COLO668 (cell line): Measurements from ENCODE around the gene CPEB3.
"Not testable (repeated sequence)": the region's sequence is repeated elsewhere in the genome, so short reads cannot be mapped to it uniquely, and the experiment has no call there.

Experiments used
- DNase-seq: peaks from one replicate; lab custom pipeline; 2025; ENCODE audit not compliant: unreplicated experiment; lab: John Stamatoyannopoulos, UW

CPEB3 gene

DNA sequence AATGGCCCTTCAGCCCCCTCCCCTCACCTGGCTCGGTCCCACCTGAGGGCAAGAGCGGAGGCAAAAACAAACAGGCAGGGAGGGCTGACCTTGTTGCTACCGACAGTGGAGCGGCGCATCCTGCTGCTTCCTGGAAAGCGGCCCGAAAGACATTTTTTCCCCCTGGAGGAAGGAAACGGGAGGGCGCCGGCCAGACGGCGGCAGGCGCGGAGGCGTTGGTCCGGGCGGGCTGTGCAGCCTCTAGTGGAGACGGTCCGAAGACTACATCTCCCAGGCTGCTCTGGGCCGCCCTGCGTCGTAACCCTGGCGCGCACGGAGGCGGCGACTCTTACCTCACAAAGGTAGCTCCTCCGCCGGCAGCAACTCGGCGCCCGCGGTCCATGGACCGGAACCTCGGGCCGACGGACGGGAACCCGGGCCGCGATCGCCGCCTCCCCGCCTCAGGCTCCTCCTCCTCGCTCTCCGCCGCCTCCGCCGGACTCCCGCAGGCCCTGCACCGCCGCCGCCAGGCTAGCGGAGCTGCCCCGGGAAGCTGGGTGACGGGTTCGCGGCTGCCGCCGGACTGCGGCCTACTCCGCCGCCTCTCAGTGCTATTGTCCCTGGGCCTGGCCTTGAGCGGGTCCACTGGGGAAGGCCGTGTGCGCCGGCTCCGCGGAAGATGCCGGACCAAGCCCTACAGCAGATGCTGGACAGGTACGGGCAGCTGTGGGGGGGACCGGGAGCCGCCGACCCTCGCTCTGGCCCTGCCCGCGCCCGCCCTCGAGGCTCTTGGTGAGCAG, at the start of gene CPEB3, which contains the start of gene MARCHF5:
CPEB3 (minus strand) TSS at position 242 of the 779 bp plus-strand sequence. CDS start 50,728 bp downstream, outside the sequence.
MARCHF5 (plus strand) TSS at position 331 of the 779 bp plus-strand sequence; CDS start at position 659, 328 bp downstream.
- DNase-seq = peak; percentile 94

- not testable (repeated sequence) for DNase-seq
These were observed 39.0 kb upstream of the CPEB3 start for GRCh38 chr10:92329927-92330326.

GRCh38 chr10:92328993-92329392, 38.1 kb upstream of the CPEB3 start:
- DNase-seq = no peak

GRCh38 chr10:92327445-92328433, 36.9 kb upstream of the CPEB3 start:
- DNase-seq = no peak

DNA sequence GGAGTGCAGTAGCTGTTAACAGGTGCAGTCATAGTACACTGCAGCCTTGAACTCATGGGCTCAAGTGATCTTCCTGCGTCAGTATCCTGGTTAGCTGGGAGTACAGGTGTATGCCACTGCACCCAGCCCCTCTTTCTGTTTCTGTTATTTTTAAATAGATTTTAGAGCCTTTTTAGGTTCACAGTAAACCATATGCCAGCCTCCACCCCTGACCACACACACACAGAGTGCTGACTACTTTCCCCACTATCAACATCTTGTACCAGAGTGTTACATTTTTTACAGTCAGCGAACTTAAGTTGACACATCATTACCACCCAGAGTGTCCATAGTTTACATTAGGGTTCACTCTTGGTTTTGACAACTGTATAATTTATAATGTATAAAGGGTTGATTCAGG, 32.2 kb upstream of the CPEB3 start:
- no peak for DNase-seq

DNA sequence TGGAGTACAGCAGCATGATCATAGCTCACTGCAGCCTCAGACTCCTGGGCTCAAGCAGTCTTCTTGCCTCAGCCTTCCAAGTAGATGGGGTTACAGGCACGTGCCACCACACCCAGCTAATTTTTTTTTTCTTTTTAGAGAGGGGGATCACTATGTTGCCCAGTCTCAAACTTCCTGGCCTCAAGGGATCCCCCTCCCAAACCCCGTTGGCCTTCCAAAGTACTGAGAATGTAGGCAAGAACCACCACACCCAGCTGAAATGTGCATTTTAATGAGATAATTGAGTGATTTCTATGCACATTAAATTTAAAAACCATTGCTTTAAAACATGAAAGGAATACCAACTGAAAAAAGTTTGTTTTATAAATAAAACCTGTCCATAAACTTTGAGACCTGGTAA, 25.7 kb upstream of the CPEB3 start:
- no peak for DNase-seq

DNA sequence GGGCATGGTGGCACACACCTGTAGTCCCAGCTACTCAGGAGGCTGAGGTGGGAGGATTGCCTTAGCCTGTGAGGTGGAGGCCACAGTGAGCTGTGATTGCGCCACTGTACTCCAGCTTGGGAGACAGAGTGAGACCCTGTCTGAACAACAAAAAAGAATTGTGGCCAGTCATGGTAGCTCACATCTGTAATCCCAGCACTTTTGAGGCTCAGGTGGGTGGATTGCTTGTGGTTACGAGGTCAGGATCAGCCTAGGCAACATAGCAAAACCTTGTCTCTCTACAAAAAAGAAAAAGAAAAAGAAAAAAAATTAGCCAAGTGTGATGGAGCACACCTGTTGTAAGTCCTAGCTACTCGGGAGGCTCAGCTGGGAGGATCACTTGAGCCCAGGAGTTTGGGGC, 22.9 kb upstream of the CPEB3 start:
- no peak for DNase-seq

- DNase-seq = no peak
These were observed 18.4 kb upstream of the CPEB3 start for GRCh38 chr10:92309272-92309671.

DNA sequence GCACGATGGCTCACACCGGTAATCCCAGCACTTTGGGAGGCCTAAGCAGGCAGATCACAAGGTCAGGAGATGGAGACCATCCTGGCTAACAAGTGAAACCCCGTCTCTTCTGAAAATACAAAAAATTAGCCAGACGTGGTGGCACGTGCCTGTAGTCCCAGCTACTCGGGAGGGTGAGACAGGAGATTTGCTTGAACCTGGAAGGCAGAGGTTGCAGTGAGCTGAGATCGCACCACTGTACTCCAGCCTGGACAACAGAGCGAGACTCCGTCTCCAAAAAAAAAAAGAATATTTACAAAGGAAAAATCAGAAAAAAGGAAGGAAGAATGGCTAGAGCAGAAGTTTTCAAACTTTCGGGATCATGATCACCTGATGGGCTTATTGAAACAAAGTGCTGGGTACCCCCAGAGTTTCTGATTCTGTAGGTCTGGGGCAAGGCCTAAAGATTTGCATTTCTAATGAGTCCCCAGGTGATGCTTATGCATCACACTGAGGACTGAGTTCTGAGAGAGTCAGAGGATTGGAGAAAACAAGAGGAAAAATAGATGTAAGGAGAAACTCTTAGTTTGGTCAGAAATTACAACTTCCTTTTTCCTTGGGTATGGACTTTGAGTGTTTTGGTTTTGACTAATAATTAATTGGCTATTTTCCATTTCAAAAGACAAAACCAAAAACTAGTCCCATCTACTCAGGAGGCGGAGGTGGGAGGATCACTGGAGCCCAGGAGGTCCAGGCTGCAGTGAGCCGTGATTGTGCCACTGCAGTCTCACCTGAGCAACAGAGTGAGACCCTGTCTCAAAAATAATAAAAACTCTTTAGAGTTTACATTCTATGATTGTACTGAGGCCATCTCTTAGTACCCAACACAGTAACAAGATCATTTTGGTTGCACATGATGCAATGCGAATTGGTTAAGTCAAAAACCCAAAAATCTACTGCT, 14.5 kb upstream of the CPEB3 start:
- no peak for DNase-seq

DNA sequence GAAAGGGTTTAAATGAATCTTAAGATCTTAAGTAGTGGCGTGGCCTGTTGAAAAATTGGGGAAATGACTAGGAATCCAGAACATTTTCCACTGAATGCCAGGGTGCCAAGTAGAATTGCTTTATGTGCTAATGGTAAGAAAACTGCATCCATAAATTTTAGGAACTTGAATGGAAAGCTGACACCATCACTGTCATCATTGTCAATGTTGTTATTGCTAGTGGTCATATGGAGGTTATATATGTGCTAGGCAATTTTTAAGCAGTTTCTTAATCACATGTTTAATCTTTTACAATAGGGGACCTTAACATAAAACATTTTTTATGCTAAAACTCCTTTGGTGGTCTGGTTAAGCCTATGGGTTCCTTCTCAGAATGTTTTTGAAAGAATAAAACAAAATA, 13.2 kb upstream of the CPEB3 start:
- no peak for DNase-seq

DNA sequence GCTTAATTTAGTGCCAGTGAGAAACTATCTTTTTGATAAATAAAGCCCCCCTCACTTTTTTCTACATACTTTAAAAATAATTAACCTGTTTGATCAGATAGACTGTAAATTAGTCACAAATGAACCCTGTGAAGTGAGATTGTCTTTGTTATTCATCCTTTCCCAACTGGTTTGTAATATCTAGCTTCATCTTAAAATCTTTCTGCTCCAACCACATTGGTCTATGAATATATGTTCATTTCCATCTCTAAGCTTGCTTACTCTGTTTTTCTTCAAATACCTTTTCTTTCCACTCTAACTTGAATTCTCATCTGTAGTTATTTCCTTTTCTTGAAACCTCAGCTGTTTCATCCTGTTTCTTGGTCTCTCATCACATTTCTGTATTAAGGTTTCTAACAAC, 12.2 kb upstream of the CPEB3 start:
- DNase-seq = no peak

DNA sequence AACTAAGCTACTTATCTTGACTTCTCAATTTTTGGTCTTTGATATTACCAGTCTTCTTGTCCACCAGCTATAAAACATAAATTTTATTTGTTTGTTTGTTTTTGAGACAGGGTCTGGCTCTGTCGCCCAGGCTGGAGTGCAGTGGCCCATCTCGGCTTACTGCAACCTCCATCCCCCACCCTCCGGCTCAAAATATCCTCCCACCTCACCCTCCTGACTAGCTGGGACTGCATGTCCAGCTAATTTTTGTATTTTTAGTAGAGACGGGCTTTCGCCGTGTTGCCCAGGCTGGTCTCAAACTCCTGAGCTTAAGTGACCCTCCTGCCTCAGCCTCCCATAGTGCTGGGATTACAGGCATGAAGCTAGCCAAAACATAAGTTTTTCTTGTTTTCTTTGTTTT, 7.6 kb upstream of the CPEB3 start:
- no peak for DNase-seq

GRCh38 chr10:92291921-92292845, 1.3 kb upstream of the CPEB3 start:
- DNase-seq = peak; percentile 23

DNA sequence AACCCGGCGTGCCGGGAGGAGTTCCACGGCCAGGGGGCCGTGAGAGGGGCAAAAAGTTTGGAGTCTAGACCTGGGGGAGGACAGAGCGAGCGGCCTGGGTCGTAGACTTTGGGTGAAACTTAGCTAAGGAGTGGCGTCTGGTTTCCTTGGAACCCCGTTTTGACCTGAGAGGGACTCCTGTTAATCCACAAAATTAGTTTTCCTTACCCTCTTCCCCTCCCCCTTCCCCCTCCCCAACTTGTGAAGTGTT, 663 bp upstream of the CPEB3 start:
- no peak for DNase-seq

GRCh38 chr10:92290076-92290836, 622 bp downstream of the CPEB3 start:
- peak; percentile 70 for DNase-seq

- no peak for DNase-seq
These were observed 6.7 kb downstream of the CPEB3 start for GRCh38 chr10:92284112-92284704.

DNA sequence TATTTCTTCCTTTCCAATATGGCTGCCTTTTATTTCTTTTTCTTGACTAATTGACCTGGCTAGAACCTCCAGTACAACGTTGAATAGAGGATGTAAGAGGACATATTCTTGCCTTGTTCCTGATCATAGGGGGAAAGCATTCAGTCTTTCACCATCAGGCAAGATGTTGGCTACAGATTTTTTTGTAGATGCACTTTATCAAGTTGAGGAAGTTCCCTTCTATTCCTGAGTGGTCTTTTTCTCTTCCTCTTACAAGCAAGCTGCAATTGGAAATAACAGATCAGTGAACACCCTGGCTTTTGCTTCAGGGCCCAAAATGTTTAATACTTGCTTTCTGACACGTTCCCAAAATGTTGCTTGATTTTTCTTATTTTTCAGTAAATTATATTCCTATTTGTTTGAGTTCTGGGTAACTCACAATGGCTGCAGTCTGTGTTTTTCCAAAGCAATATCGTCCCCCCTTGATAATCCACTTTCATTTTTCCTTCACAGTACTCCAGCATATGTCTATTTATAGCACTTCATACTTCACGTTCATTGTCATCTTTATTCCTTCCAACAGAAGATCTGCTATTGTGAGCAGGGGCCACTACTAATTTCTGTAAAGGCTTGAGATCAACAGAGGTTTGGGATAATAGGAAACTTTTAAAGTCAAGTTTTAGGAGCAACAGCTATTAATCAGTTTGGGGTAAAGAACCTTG, 11.7 kb downstream of the CPEB3 start:
- DNase-seq = no peak

GRCh38 chr10:92274071-92274470, 16.8 kb downstream of the CPEB3 start:
- DNase-seq = no peak
